Measurements from ENCODE around the gene NECTIN3.

DNA sequence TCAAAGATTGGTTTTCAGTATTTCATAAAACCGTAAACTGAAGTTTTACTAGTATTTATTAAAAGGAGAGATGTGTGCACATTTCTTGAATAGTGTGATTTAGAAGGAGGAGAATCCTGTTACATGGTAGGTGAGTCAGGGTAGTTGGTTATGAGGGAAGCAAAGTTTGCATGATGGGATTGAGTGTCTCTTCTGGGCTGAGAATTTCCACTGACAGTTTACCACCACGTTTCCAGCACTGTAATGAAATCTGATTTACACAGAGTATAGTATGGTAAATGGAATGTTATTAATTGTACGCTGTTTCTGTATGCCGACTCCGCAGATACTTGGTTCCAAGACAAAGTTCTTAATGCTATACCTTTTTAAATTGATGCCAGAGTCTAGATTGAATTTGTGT lies 1.6 kb downstream of the NECTIN3 start:
- TF ChIP-seq, protein P1, sequence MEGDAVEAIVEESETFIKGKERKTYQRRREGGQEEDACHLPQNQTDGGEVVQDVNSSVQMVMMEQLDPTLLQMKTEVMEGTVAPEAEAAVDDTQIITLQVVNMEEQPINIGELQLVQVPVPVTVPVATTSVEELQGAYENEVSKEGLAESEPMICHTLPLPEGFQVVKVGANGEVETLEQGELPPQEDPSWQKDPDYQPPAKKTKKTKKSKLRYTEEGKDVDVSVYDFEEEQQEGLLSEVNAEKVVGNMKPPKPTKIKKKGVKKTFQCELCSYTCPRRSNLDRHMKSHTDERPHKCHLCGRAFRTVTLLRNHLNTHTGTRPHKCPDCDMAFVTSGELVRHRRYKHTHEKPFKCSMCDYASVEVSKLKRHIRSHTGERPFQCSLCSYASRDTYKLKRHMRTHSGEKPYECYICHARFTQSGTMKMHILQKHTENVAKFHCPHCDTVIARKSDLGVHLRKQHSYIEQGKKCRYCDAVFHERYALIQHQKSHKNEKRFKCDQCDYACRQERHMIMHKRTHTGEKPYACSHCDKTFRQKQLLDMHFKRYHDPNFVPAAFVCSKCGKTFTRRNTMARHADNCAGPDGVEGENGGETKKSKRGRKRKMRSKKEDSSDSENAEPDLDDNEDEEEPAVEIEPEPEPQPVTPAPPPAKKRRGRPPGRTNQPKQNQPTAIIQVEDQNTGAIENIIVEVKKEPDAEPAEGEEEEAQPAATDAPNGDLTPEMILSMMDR (IDR thresholded peaks at IDR 0.05): no peak
- TF ChIP-seq POLR2AphosphoS5 (IDR thresholded peaks at IDR 0.05) (no peak), POLR2A (IDR thresholded peaks at IDR 0.05) (no peak), EP300 (IDR thresholded peaks at IDR 0.05) (no peak)

Data from sigmoid colon (tissue), 4 donors.